Activated B cell treated with CpG ODN at 0.5 μM for 24 hours (primary cell): ENCODE data around the gene OR10H1. TPM values are rescaled to one million over a fixed set of nuclear protein-coding genes. Genes with fewer than 3 reads are reported as not detected.
"Not testable (repeated sequence)": the region's sequence is repeated elsewhere in the genome, so short reads cannot be mapped to it uniquely, and the experiment has no call there.

Experiments used
- ATAC-seq: fragments of 200-7000 bp; cut with Tn5 transposase; one replicate; pipeline ENCODE4 v1.10.0; 2021; ENCODE audit warnings: low read depth, mild to moderate bottlenecking, moderate library complexity
- CTCF ChIA-PET: fragments of 350-600 bp; sonication (Branson Sonifier 250); formaldehyde crosslinking; loops from one replicate; lab custom pipeline; 2021; ENCODE audit warnings: antibody characterized with exemption; lab: Charles Lee
- POLR2A ChIA-PET: fragments of 350-600 bp; sonication (Branson Sonifier 250); formaldehyde crosslinking; loops from one replicate; lab custom pipeline; 2021; ENCODE audit warnings: antibody characterized with exemption; lab: Charles Lee
- DNase-seq: peaks from one replicate; pipeline ENCODE4 v3.0.0; 2022
- H3K27ac Mint-ChIP-seq: one replicate; pipeline ENCODE4 v1.8.0; 2020; ENCODE audit warnings: mixed read lengths
- H3K27me3 Mint-ChIP-seq: one replicate; pipeline ENCODE4 v1.8.0; 2021; ENCODE audit warnings: mixed read lengths
- H3K36me3 Mint-ChIP-seq: one replicate; pipeline ENCODE4 v1.8.0; 2021; ENCODE audit warnings: low read depth, mixed read lengths
- H3K4me1 Mint-ChIP-seq: one replicate; pipeline ENCODE4 v1.8.0; 2021; ENCODE audit warnings: mixed read lengths
- H3K4me3 Mint-ChIP-seq: one replicate; pipeline ENCODE4 v1.8.0; 2020; ENCODE audit warnings: mild to moderate bottlenecking, mixed read lengths
- H3K9me3 Mint-ChIP-seq: one replicate; pipeline ENCODE4 v1.8.0; 2020; ENCODE audit warnings: mixed read lengths
- CTCF ChIP-seq: fragments of 200-600 bp; IDR thresholded peaks from one replicate; pipeline ENCODE4 v1.8.0; 2022; ENCODE audit warnings: antibody characterized with exemption, mild to moderate bottlenecking
- intact Hi-C: fragments of 100-400 bp; cut with micrococcal nuclease; formaldehyde crosslinking; loops from one replicate; pipeline ENCODE4 v1.15.1; 2024
- total RNA-seq: library from RNA; stranded (reverse); gene quantifications from 2 replicates; pipeline ENCODE4 v1.2.3, GENCODE V29; 2022

The OR10H1 gene
- total RNA-seq, 1 donor from 2014 or later = not detected

GRCh38 chr19:15859187-15859586, 43.7 kb upstream of the OR10H1 start:
- no peaks in the 10 kb centered on the region for H3K9me3 Mint-ChIP-seq
- no peaks in the 10 kb centered on the region for H3K36me3 Mint-ChIP-seq
- H3K4me1 Mint-ChIP-seq = no peaks in the 10 kb centered on the region
- CTCF ChIA-PET = no interaction called here
- intact Hi-C loops = no loop called here
- TF ChIP-seq CTCF = no peak
- H3K4me3 Mint-ChIP-seq = no peak overlapping the region
- POLR2A ChIA-PET = no interaction called here
- H3K27me3 Mint-ChIP-seq = peaks cover 17% of the 10 kb centered on the region
- DNase-seq (no peak), ATAC-seq (no peak)
- H3K27ac Mint-ChIP-seq = no peak overlapping the region

- ChIA-PET CTCF (no interaction called here), POLR2A (no interaction called here)
- no peak for ATAC-seq
- no peak for DNase-seq
- Mint-ChIP-seq H3K4me3 (no peak overlapping the region), H3K9me3 (no peaks in the 10 kb centered on the region), H3K4me1 (no peaks in the 10 kb centered on the region), H3K36me3 (no peaks in the 10 kb centered on the region), H3K27me3 (peaks cover 25% of the 10 kb centered on the region), H3K27ac (no peak overlapping the region)
- intact Hi-C loops = no loop called here
- TF ChIP-seq CTCF = no peak
Measured at GRCh38 chr19:15850385-15850784, 34.9 kb upstream of the OR10H1 start.

DNA sequence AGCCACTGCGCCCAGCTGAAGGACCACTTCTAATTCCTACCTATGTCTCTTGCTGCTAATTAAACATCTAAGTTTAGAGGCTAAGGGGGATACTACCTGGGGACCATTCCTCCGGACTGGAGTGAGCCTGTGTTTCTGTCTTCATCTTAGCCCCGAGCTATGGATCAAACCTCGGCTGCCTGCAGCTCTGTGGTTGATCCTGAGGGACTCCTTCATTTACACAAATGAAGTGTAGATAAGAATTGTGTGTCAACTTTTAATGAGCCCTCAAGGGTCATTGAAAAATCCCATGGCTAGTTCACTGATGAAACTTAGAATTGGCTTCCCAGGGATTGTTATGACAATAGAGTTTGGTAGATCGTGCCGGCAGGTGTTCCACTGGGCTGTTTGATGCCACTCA, 31.5 kb upstream of the OR10H1 start:
- intact Hi-C loops = no loop called here
- Mint-ChIP-seq H3K4me1 (no peaks in the 10 kb centered on the region), H3K27ac (no peak overlapping the region), H3K4me3 (no peak overlapping the region), H3K27me3 (peaks cover 39% of the 10 kb centered on the region), H3K9me3 (no peaks in the 10 kb centered on the region), H3K36me3 (no peaks in the 10 kb centered on the region)
- ChIA-PET POLR2A (no interaction called here), CTCF (no interaction called here)
- TF ChIP-seq CTCF = no peak
- ATAC-seq = no peak
- no peak for DNase-seq

DNA sequence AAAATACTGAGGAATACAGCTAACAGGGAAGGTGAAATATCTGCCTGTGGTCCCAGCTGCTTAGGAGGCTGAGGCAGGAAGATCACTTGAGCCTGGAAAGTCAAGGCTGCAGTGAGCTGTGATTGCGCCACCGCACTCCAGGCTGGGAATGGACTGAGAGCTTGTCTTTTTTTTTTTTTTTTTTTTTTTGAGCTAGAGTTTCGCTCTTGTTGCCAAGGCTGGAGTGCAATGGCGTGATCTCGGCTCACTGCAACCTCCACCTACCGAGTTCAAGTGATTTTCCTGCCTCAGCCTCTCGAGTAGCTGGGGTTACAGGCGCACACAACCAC, 28.4 kb upstream of the OR10H1 start:
- ATAC-seq, H3K4me3 Mint-ChIP-seq: not testable (repeated sequence)

DNA sequence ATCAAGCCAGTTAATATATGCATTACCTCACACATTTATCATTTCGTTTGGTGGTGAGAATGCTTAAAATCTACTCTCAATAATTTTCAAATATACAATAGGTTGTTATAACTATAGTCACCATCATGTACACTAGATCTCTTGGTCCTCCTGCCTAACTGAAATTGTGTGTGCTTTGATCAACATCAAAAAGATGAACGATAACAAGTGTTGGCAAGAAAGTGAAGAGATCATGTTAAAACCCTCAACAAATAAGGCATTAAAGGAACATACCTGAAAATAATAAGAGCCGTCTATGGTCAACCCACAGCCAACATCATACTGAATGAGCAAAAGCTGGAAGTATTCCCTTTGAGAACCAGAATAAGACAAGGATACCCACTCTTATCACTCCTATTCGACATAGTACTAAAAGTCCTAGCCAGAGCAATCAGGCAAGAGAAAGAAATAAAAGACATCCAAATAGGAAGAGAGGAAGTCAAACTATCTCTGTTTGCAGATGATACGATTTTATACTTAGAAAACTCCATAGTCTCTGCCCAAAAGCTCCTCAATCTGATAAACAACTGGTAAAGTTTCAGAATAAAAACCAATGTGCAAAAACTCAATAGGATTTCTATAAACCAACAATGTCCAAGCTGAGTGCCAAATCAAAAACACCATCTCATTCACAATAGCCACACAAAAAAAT, 27.9 kb upstream of the OR10H1 start:
- Mint-ChIP-seq H3K9me3 (no peaks in the 10 kb centered on the region), H3K27me3 (peaks cover 36% of the 10 kb centered on the region), H3K4me1 (no peaks in the 10 kb centered on the region), H3K4me3 (no peak overlapping the region), H3K27ac (no peak overlapping the region), H3K36me3 (no peaks in the 10 kb centered on the region)
- TF ChIP-seq CTCF = no peak
- intact Hi-C loops = no loop called here
- POLR2A ChIA-PET = no interaction called here
- CTCF ChIA-PET = no interaction called here
- ATAC-seq (no peak), DNase-seq (no peak)

More for the DNA sequence above, 28.4 kb upstream of the OR10H1 start:
- H3K36me3 Mint-ChIP-seq, POLR2A ChIA-PET, H3K27ac Mint-ChIP-seq, CTCF ChIA-PET, H3K9me3 Mint-ChIP-seq, DNase-seq, H3K4me1 Mint-ChIP-seq, intact Hi-C loops: not testable (repeated sequence)
- peaks cover 34% of the 10 kb centered on the region for H3K27me3 Mint-ChIP-seq
